Measurements from ENCODE around the gene ANKRD53.

- no peak for TF ChIP-seq POLR2A (IDR thresholded peaks at IDR 0.05)
- TF ChIP-seq CTCF (IDR thresholded peaks at IDR 0.05): no peak
Observed at GRCh38 chr2:70992945-70993853, 14.8 kb downstream of the ANKRD53 start.

All from esophagus squamous epithelium (tissue), 4 donors.